AG09319 (cell line): ENCODE data around the gene DPF3.

ENCODE experiments used
- DNase-seq: peaks from one replicate; pipeline ENCODE4 v3.0.0-alpha.2; 2010; ENCODE audit warnings: low read depth; ENCODE audit errors: extremely low read depth
- TF ChIP-seq, protein P1 (sequence below): IDR thresholded peaks from 2 replicates; pipeline ENCODE4 v1.5.1; 2011; ENCODE audit warnings: low read depth, mild to moderate bottlenecking, inconsistent platforms, low read length, moderate library complexity

The DPF3 gene

DNA sequence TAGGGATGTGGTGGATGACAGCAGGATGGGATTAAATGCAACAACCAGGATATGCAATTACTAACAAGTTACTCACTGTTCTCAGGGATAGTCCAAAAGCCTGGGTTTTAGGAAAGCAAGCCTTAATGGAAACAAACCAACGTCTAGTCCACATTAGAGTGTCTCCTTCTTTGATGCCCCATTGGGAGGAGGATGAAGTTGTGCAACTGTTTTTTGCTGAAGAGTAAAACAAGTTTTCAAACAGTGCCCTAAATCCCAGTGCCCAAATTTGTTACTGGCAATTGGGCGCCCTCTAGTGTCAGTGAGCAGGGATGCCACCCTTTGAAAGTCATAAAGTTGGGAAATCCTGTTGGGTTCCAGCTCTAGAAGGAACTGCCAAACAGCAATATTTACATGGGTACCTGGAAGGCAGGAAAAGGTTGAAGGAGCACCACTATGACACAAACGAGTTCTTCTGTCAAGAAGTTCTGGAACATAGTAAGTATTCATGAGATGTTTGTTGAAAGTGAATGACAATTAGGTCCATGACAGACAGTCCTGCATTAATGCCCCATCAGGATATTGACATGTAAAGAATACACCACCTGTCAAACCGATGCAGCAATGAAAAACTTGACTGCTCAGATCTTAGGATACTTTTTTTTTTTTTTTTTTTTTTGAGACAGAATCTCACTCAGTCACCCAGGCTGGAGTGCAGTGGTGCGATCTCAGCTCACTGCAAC, 11.1 kb upstream of the DPF3 start:
- TF ChIP-seq, protein P1, sequence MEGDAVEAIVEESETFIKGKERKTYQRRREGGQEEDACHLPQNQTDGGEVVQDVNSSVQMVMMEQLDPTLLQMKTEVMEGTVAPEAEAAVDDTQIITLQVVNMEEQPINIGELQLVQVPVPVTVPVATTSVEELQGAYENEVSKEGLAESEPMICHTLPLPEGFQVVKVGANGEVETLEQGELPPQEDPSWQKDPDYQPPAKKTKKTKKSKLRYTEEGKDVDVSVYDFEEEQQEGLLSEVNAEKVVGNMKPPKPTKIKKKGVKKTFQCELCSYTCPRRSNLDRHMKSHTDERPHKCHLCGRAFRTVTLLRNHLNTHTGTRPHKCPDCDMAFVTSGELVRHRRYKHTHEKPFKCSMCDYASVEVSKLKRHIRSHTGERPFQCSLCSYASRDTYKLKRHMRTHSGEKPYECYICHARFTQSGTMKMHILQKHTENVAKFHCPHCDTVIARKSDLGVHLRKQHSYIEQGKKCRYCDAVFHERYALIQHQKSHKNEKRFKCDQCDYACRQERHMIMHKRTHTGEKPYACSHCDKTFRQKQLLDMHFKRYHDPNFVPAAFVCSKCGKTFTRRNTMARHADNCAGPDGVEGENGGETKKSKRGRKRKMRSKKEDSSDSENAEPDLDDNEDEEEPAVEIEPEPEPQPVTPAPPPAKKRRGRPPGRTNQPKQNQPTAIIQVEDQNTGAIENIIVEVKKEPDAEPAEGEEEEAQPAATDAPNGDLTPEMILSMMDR: peak; percentile 92
- peak; percentile 65 for DNase-seq

DNA sequence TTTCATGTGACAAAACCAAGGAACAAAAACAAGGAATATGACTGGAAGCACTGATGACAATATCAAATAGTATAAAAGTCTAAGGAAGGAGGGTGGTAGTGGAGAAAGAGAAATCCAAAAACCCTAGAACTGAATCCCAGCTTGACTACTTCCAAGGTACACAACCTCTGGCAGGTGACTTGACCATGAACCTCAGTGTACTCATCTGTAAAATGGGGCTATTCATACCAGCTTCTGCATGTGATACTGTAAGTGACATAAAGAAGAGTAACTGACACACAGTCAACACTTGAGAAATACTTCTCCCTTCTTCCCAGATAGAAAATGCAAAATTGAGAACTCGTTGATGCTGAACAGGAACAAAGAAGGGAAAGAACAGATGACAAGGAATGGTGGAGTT, 10.3 kb upstream of the DPF3 start:
- TF ChIP-seq, protein P1: no peak
- no peak for DNase-seq

DNA sequence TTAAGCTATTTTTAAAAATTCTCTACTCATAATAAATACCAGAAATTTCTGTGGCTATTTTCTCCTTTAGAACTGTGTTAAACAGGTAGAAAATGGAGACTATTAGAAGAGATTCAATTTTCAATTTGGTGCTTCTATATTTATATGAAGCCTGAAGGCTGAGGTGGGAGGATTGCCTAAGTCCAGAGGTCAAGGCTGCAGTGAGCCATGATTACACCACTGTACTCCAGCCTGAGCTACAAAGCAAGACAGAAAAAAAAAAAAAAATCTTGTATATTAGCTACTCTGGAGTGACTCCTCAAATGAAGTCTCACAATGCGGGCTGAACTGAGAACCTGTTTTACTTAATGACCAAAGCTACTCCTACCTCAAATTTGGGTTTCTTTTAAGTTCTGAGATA, 9.8 kb upstream of the DPF3 start:
- no peak for DNase-seq
- TF ChIP-seq, protein P1: no peak

DNA sequence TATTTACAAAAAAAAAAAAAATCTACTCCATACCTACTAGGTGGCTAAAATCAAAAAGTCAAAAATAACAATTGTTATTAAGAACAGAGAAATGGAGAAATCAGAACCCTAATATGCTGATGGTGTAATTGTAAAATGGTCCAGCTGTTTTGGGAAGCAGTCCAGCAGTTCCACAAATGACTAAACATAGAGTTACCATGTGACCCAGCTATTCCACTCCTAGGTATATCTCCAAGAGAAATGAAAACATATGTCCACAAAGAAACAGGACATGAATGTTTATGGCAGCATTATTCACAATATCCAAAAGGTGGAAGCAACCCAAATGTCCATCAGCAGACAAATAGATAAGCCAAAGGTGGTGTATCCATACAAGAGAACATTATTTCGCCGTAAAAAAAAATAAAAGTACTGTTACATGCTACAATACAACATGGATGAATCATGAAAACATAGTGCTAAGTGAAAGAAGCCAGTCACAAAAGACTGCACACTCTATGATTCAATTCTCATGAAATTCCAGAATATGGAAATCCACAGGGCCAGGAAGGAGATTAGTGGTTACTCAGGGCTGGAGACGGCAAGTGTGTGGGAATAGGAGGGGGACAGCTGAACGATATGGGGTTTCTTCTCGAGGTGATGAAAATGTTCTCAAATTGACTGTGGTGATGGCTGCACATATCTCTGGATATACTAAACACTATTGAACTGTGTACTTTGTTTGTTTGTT, 9.1 kb upstream of the DPF3 start:
- TF ChIP-seq, protein P1: no peak
- no peak for DNase-seq

DNA sequence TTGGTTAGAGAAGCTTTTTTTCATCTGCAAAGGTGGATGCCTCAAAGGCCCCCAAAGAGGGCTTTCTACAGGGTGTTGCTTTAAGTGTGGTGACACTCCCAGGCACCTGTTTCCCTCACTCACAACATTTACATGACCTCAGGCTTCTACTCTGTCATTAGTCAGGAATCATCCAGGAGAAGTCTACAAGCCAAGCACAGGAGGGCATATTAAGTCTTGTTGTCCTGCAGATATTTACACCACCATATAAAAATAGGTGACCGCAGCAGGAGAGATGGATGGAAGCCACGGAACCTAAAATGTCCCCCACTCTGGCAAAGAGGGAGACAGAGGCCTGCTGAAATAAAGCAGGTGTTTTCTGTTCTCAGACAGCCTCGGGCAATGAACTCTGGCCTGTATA, 7.5 kb upstream of the DPF3 start:
- no peak for DNase-seq
- TF ChIP-seq, protein P1: no peak

DNA sequence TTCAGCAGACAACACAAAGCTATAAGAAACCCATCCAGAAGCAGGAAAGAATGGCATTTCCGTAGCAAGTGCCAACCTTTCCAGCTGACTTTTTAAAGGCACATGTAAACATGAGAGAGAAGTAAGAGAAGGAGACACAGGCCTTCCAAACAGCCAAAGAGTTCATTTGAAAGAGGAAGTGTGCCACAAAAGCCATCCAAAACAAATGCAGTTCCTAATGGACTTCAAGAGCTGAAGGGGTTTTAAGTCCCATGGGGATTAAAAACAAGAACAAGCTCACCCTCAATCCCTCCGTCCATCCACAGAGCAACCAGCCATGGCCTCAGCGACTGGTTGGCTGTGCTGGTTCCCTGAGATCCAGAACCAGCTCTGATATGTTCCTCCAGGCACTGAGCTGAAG, 4.5 kb upstream of the DPF3 start:
- TF ChIP-seq, protein P1: no peak
- DNase-seq: no peak

DNA sequence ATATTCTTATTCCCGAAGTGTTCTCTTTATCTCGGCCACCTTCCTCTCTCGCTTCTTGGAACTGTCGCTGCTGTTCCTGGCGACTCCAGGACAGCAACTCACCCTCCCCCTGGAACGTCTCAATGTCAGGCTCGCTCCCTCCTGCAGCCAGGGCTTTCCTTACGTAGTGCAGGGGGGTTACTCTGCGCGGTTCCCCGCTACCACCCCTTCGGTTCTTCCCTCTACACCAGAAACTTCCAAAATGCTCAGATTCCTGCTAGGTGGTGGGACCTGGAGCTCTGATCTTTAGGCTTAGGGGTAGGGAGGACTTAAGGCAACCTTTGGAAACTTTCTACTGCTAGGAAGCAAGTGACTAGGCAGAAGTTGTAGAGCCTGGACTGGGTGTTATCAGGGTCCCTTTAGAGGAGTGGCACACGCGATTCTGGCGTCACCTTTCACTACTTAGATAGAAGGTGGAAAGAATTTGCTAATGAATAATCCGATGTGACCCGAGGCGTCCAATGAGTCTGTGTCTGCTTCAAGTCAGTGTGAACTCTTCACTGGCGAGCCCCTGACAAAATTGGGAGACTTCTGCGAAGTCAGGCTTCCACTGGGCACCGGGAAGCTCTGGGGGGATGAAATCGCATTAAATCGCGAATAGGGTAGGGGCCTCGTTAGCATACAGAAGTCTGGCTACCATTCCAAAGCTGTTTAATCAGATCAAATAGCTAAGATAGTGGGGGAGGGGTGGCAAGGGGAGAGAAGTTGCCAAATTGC, 900 bp upstream of the DPF3 start:
- TF ChIP-seq, protein P1: no peak
- no peak for DNase-seq
